GM12873 (cell line): Measurements from ENCODE around the gene KRTAP2-1.
"Not testable (repeated sequence)": the region's sequence is repeated elsewhere in the genome, so short reads cannot be mapped to it uniquely, and the experiment has no call there.

Source experiments
- TF ChIP-seq, protein P1 (sequence below): IDR thresholded peaks from 2 replicates; pipeline ENCODE4 v1.5.1; 2012; ENCODE audit warnings: low read depth, mild to moderate bottlenecking, moderate library complexity, low read length, control low read depth; ENCODE audit not compliant: insufficient read depth; ENCODE audit errors: missing control alignments

KRTAP2-1 gene

DNA sequence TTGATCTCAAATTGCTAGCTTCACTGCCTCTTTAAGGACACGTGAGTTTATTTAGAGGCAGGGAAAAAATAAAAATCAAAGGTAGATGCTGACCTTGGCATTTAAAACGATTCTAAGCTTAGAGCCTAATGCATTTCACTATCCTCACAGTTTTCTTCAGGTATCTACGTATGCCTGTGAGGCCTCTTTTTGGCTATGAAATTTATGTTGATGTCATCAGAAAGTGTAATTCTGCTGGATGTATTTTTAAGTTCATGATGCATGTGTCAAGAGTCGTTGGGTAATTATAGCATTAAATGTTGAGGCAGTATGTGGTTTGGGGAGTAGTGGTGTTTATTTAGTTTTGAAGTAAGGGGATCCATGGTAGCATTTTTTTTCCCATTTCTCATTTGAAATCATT lies 43.2 kb downstream of the KRTAP2-1 start:
- TF ChIP-seq, protein P1, sequence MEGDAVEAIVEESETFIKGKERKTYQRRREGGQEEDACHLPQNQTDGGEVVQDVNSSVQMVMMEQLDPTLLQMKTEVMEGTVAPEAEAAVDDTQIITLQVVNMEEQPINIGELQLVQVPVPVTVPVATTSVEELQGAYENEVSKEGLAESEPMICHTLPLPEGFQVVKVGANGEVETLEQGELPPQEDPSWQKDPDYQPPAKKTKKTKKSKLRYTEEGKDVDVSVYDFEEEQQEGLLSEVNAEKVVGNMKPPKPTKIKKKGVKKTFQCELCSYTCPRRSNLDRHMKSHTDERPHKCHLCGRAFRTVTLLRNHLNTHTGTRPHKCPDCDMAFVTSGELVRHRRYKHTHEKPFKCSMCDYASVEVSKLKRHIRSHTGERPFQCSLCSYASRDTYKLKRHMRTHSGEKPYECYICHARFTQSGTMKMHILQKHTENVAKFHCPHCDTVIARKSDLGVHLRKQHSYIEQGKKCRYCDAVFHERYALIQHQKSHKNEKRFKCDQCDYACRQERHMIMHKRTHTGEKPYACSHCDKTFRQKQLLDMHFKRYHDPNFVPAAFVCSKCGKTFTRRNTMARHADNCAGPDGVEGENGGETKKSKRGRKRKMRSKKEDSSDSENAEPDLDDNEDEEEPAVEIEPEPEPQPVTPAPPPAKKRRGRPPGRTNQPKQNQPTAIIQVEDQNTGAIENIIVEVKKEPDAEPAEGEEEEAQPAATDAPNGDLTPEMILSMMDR: no peak

DNA sequence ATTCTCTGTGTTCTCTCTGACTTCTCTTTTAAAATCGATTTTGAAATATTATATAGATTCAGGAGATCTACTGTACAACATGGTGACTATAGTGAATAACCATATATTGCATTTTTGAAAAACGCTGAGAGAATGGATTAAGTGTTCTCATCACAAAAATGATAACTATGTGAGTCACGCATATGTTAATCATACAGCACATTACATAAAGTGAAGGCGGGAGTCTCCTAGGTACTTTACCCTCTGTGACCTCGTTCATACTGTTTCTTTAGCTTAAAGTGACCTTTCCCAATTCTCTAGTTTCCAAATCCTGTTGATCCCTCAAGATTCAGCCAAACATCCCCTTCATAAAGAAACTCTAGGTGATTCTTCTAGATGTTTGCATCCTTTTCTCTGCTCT lies 44.3 kb downstream of the KRTAP2-1 start:
- TF ChIP-seq, protein P1: no peak

DNA sequence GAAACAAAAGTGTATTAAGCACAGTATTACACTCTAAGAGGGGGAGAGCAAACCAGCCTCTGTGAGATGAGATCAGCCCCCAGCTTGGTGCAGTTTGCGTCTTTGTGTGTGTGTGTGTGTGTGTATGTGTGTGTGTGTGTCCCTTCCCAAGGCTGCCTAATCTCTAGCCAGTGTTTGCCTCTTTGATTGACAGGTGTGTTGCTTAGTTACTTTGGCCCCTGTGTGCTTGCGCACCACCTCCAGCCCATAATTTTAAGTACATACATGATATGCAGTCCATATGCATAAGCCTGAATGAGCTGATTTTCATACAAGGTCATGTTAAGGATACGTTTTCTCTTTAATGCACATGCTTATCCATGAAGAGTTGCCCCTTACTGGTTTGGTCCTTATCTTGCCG lies 45.3 kb downstream of the KRTAP2-1 start:
- TF ChIP-seq, protein P1: no peak

DNA sequence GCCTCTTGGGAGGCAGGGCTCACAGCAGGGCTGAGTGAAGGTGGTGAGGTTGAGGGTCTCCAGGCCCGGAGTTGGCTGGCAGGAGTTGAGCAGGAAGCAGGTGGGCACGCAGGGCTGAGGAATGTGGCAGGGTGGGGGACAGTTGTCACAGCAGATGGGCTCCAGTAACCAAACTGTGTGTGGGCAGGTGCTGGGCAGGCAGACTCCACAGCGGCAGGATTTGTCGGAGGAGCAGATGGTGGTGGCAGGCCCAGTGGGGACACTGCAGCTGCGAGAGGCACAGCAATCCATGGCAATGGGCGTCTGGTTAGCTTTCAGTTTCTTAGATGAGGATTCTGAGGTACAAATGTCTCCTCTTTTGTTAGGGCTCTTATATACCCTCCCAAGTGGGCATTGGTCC lies 47.6 kb downstream of the KRTAP2-1 start, which contains the start of gene KRTAP3-2:
TSS of gene KRTAP3-2 (minus strand) at position 344 of the 400 bp plus-strand sequence. CDS start at position 291, 53 bp downstream.
- TF ChIP-seq, protein P1: not testable (repeated sequence)

DNA sequence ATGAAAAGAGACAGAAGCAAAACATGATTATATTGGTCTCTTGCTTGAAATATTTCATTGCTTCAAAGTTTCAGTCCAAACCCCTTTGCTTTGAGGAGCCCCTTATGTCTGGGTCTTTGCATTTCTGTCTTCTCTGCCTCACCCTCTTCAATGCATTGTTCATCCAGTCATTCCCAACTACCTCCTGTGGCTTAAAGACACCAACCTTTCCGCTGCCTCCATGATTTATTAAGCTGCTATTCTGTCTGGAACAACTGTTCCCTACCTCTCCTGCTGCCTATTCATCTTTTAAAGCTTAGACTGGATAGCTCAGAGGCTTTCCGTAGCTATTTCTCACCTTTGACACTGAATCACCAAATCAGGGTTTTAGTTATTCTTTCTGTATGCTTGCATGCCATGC lies 49.8 kb downstream of the KRTAP2-1 start:
- TF ChIP-seq, protein P1: no peak

DNA sequence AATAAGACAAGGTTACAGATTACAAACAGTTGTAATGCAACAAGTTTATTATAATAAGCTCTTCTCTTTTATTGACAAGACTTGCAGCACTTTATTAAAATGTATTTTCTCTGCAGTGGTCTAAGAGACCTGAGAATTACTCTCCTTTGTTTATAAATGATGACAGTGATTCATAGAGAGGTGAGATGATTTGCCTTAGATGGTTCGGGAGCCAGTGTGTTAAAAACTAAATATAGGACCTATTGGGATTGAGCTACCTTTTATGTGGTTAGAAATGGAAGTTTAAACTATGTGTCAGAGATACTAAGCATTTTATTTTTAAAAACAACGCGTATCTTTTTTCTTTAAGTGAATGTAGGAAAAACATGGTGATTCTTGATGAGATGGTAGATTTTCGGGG lies 50.3 kb downstream of the KRTAP2-1 start:
- TF ChIP-seq, protein P1: no peak
